ENCODE results near the gene HDAC9.

The HDAC9 gene

GRCh38 chr7:18536486-18536885 lies 40.9 kb downstream of the HDAC9 start:
- H3K36me3 ChIP-seq (ENCODE audit: control insufficient read depth, insufficient read depth, low read length): no peaks in the 10 kb centered on the region
- H3K27me3 ChIP-seq (ENCODE audit: control insufficient read depth, insufficient read depth, low read length, poor library complexity, severe bottlenecking): no peaks in the 10 kb centered on the region
- no peak overlapping the region for H3K4me3 ChIP-seq (ENCODE audit: insufficient read depth, low read depth, low read length)
- H3K4me1 ChIP-seq (ENCODE audit: control insufficient read depth, insufficient read depth, low read length): no peaks in the 10 kb centered on the region
- no peak overlapping the region for H3K27ac ChIP-seq (ENCODE audit: insufficient read depth, low read depth, low read length, poor library complexity, severe bottlenecking)
- H3K9me3 ChIP-seq (ENCODE audit: control insufficient read depth, low read length): no peaks in the 10 kb centered on the region
- no CpG with 5 or more reads among the region's 1 CpG for WGBS, 2 experiments

GRCh38 chr7:18538554-18539250 lies 43.2 kb downstream of the HDAC9 start:
- Histone ChIP-seq H3K27ac (ENCODE audit: insufficient read depth, low read depth, low read length, poor library complexity, severe bottlenecking) (no peak overlapping the region), H3K36me3 (ENCODE audit: control insufficient read depth, insufficient read depth, low read length) (no peaks in the 10 kb centered on the region)

GRCh38 chr7:18540396-18540795 lies 44.8 kb downstream of the HDAC9 start:
- H3K27me3 ChIP-seq (ENCODE audit: control insufficient read depth, insufficient read depth, low read length, poor library complexity, severe bottlenecking): no peaks in the 10 kb centered on the region
- no peak overlapping the region for H3K4me3 ChIP-seq (ENCODE audit: insufficient read depth, low read depth, low read length)
- WGBS, 2 experiments: 100% methylated on average over 1 of the region's 1 CpG; no CpG with 5 or more reads in 1 of the 2 experiments
- no peak overlapping the region for H3K27ac ChIP-seq (ENCODE audit: insufficient read depth, low read depth, low read length, poor library complexity, severe bottlenecking)
- H3K4me1 ChIP-seq (ENCODE audit: control insufficient read depth, insufficient read depth, low read length): no peaks in the 10 kb centered on the region
- H3K9me3 ChIP-seq (ENCODE audit: control insufficient read depth, low read length): no peaks in the 10 kb centered on the region
- H3K36me3 ChIP-seq (ENCODE audit: control insufficient read depth, insufficient read depth, low read length): no peaks in the 10 kb centered on the region

More at GRCh38 chr7:18538554-18539250, 43.2 kb downstream of the HDAC9 start:
- Histone ChIP-seq H3K4me3 (ENCODE audit: insufficient read depth, low read depth, low read length) (no peak overlapping the region), H3K9me3 (ENCODE audit: control insufficient read depth, low read length) (no peaks in the 10 kb centered on the region), H3K27me3 (ENCODE audit: control insufficient read depth, insufficient read depth, low read length, poor library complexity, severe bottlenecking) (no peaks in the 10 kb centered on the region), H3K4me1 (ENCODE audit: control insufficient read depth, insufficient read depth, low read length) (no peaks in the 10 kb centered on the region)

- WGBS, 2 experiments: 91 to 95% methylated on average over 4 of the region's 4 CpGs
- no peaks in the 10 kb centered on the region for H3K4me1 ChIP-seq (ENCODE audit: control insufficient read depth, insufficient read depth, low read length)
- H3K27ac ChIP-seq (ENCODE audit: insufficient read depth, low read depth, low read length, poor library complexity, severe bottlenecking): no peak overlapping the region
- no peak overlapping the region for H3K4me3 ChIP-seq (ENCODE audit: insufficient read depth, low read depth, low read length)
- H3K9me3 ChIP-seq (ENCODE audit: control insufficient read depth, low read length): no peaks in the 10 kb centered on the region
- no peaks in the 10 kb centered on the region for H3K27me3 ChIP-seq (ENCODE audit: control insufficient read depth, insufficient read depth, low read length, poor library complexity, severe bottlenecking)
- no peaks in the 10 kb centered on the region for H3K36me3 ChIP-seq (ENCODE audit: control insufficient read depth, insufficient read depth, low read length)
These were observed 45.8 kb downstream of the HDAC9 start for GRCh38 chr7:18541181-18541870.

GRCh38 chr7:18541871-18542212 lies 46.3 kb downstream of the HDAC9 start:
- WGBS, 2 experiments: 93% methylated on average over 5 of the region's 6 CpGs
- Histone ChIP-seq H3K27ac (ENCODE audit: insufficient read depth, low read depth, low read length, poor library complexity, severe bottlenecking) (no peak overlapping the region), H3K9me3 (ENCODE audit: control insufficient read depth, low read length) (no peaks in the 10 kb centered on the region), H3K4me1 (ENCODE audit: control insufficient read depth, insufficient read depth, low read length) (no peaks in the 10 kb centered on the region), H3K27me3 (ENCODE audit: control insufficient read depth, insufficient read depth, low read length, poor library complexity, severe bottlenecking) (no peaks in the 10 kb centered on the region), H3K4me3 (ENCODE audit: insufficient read depth, low read depth, low read length) (no peak overlapping the region), H3K36me3 (ENCODE audit: control insufficient read depth, insufficient read depth, low read length) (no peaks in the 10 kb centered on the region)

- Histone ChIP-seq H3K36me3 (ENCODE audit: control insufficient read depth, insufficient read depth, low read length) (no peaks in the 10 kb centered on the region), H3K4me1 (ENCODE audit: control insufficient read depth, insufficient read depth, low read length) (no peaks in the 10 kb centered on the region), H3K27me3 (ENCODE audit: control insufficient read depth, insufficient read depth, low read length, poor library complexity, severe bottlenecking) (no peaks in the 10 kb centered on the region), H3K9me3 (ENCODE audit: control insufficient read depth, low read length) (no peaks in the 10 kb centered on the region), H3K27ac (ENCODE audit: insufficient read depth, low read depth, low read length, poor library complexity, severe bottlenecking) (no peak overlapping the region), H3K4me3 (ENCODE audit: insufficient read depth, low read depth, low read length) (no peak overlapping the region)
- WGBS, 2 experiments: 86 to 93% methylated on average over 2 to 3 of the region's 3 CpGs
These were observed 51.0 kb downstream of the HDAC9 start for GRCh38 chr7:18546576-18546975.

GRCh38 chr7:18547509-18548187 lies 52.1 kb downstream of the HDAC9 start:
- Histone ChIP-seq H3K4me1 (ENCODE audit: control insufficient read depth, insufficient read depth, low read length) (no peaks in the 10 kb centered on the region), H3K9me3 (ENCODE audit: control insufficient read depth, low read length) (no peaks in the 10 kb centered on the region), H3K27me3 (ENCODE audit: control insufficient read depth, insufficient read depth, low read length, poor library complexity, severe bottlenecking) (no peaks in the 10 kb centered on the region), H3K27ac (ENCODE audit: insufficient read depth, low read depth, low read length, poor library complexity, severe bottlenecking) (no peak overlapping the region), H3K36me3 (ENCODE audit: control insufficient read depth, insufficient read depth, low read length) (no peaks in the 10 kb centered on the region), H3K4me3 (ENCODE audit: insufficient read depth, low read depth, low read length) (no peak overlapping the region)
- 96 to 97% methylated on average over 4 of the region's 4 CpGs for WGBS, 2 experiments

GRCh38 chr7:18548534-18548933 lies 53.0 kb downstream of the HDAC9 start:
- H3K4me3 ChIP-seq (ENCODE audit: insufficient read depth, low read depth, low read length): no peak overlapping the region
- no peaks in the 10 kb centered on the region for H3K36me3 ChIP-seq (ENCODE audit: control insufficient read depth, insufficient read depth, low read length)
- no peaks in the 10 kb centered on the region for H3K27me3 ChIP-seq (ENCODE audit: control insufficient read depth, insufficient read depth, low read length, poor library complexity, severe bottlenecking)
- H3K27ac ChIP-seq (ENCODE audit: insufficient read depth, low read depth, low read length, poor library complexity, severe bottlenecking): no peak overlapping the region
- 90 to 97% methylated on average over 1 of the region's 1 CpG for WGBS, 2 experiments
- H3K4me1 ChIP-seq (ENCODE audit: control insufficient read depth, insufficient read depth, low read length): no peaks in the 10 kb centered on the region
- H3K9me3 ChIP-seq (ENCODE audit: control insufficient read depth, low read length): no peaks in the 10 kb centered on the region

- no peaks in the 10 kb centered on the region for H3K9me3 ChIP-seq (ENCODE audit: control insufficient read depth, low read length)
- no peaks in the 10 kb centered on the region for H3K4me1 ChIP-seq (ENCODE audit: control insufficient read depth, insufficient read depth, low read length)
- H3K4me3 ChIP-seq (ENCODE audit: insufficient read depth, low read depth, low read length): no peak overlapping the region
- no peaks in the 10 kb centered on the region for H3K27me3 ChIP-seq (ENCODE audit: control insufficient read depth, insufficient read depth, low read length, poor library complexity, severe bottlenecking)
- WGBS, 2 experiments: 95 to 96% methylated on average over 1 of the region's 1 CpG
- no peak overlapping the region for H3K27ac ChIP-seq (ENCODE audit: insufficient read depth, low read depth, low read length, poor library complexity, severe bottlenecking)
- no peaks in the 10 kb centered on the region for H3K36me3 ChIP-seq (ENCODE audit: control insufficient read depth, insufficient read depth, low read length)
These were observed 55.0 kb downstream of the HDAC9 start for GRCh38 chr7:18550574-18550973.

- Histone ChIP-seq H3K9me3 (ENCODE audit: control insufficient read depth, low read length) (no peaks in the 10 kb centered on the region), H3K27ac (ENCODE audit: insufficient read depth, low read depth, low read length, poor library complexity, severe bottlenecking) (no peak overlapping the region), H3K36me3 (ENCODE audit: control insufficient read depth, insufficient read depth, low read length) (no peaks in the 10 kb centered on the region), H3K4me3 (ENCODE audit: insufficient read depth, low read depth, low read length) (no peak overlapping the region), H3K4me1 (ENCODE audit: control insufficient read depth, insufficient read depth, low read length) (no peaks in the 10 kb centered on the region), H3K27me3 (ENCODE audit: control insufficient read depth, insufficient read depth, low read length, poor library complexity, severe bottlenecking) (no peaks in the 10 kb centered on the region)
- WGBS, 2 experiments: 100% methylated on average over 1 of the region's 2 CpGs
These were observed 56.9 kb downstream of the HDAC9 start for GRCh38 chr7:18552316-18552916.

Measured in ectodermal cell (in vitro differentiated cells).